Naive B cell (primary cell): ENCODE data around the gene ARF5. TPM values are rescaled to one million over a fixed set of nuclear protein-coding genes. Genes with fewer than 3 reads are reported as not detected.

Experiments used
- ATAC-seq, 2 donors: fragments of 150-1000 bp; cut with Tn5 transposase; 2 replicates each; pipeline ENCODE4 v1.10.0; 2021; ENCODE audit warnings: low read depth in 2 of 2, mild to moderate bottlenecking in 2 of 2, moderate library complexity in 2 of 2
- DNase-seq: peaks from one replicate; pipeline ENCODE4 v3.0.0; 2022
- H3K27ac Mint-ChIP-seq, 6 donors: one replicate each; pipeline ENCODE4 v1.8.0; 2020 to 2022; ENCODE audit warnings: mild to moderate bottlenecking in 6 of 6, mixed read lengths in 6 of 6, moderate library complexity in 5 of 6, inconsistent platforms in 2 of 6
- H3K27me3 Mint-ChIP-seq, 3 donors: one replicate each; pipeline ENCODE4 v1.8.0; 2021 to 2022; ENCODE audit warnings: mixed read lengths in 3 of 3, mild to moderate bottlenecking in 1 of 3
- H3K36me3 Mint-ChIP-seq, 2 donors: one replicate each; pipeline ENCODE4 v1.8.0; 2020 to 2022; ENCODE audit warnings: mixed read lengths in 2 of 2, inconsistent platforms in 1 of 2, mild to moderate bottlenecking in 1 of 2
- H3K4me1 Mint-ChIP-seq, 3 donors: one replicate each; pipeline ENCODE4 v1.8.0; 2020 to 2022; ENCODE audit warnings: mixed read lengths in 3 of 3, inconsistent platforms in 1 of 3, mild to moderate bottlenecking in 1 of 3, moderate library complexity in 1 of 3
- H3K4me3 Mint-ChIP-seq, 8 donors: one replicate each; pipeline ENCODE4 v1.8.0; 2020 to 2022; ENCODE audit warnings: mild to moderate bottlenecking in 8 of 8, mixed read lengths in 8 of 8, moderate library complexity in 8 of 8, inconsistent platforms in 2 of 8
- H3K9me3 Mint-ChIP-seq, 7 donors: one replicate each; pipeline ENCODE4 v1.8.0; 2020 to 2022; ENCODE audit warnings: mixed read lengths in 7 of 7, mild to moderate bottlenecking in 5 of 7, inconsistent platforms in 2 of 7, moderate library complexity in 1 of 7
- polyA plus RNA-seq, 6 donors: library from polyadenylated mRNA; unstranded; fragments of 300-500 nt; fragmentation: Illumina TruSeq; gene quantifications; one replicate each; pipeline ENCODE4 v1.2.3, GENCODE V29; 2021; ENCODE audit warnings: low read depth in 6 of 6

ARF5 gene
- polyA plus RNA-seq, 6 donors from 2014 or later, result 126 to 152 (median 146) TPM

GRCh38 chr7:127594490-127594889, 6.3 kb downstream of the ARF5 start:
- DNase-seq (no peak), ATAC-seq (no peak)
- H3K9me3 Mint-ChIP-seq, result no peaks in the 10 kb centered on the region
- H3K27ac Mint-ChIP-seq, result peak overlapping the region in 1 of 6 donors; percentile 42
- H3K27me3 Mint-ChIP-seq, result no peaks in the 10 kb centered on the region
- no peak overlapping the region for H3K4me3 Mint-ChIP-seq
- H3K36me3 Mint-ChIP-seq, result peaks cover 5 to 9% of the 10 kb centered on the region in 2 donors
- peaks cover 12 to 14% (median 12%) of the 10 kb centered on the region in 3 donors for H3K4me1 Mint-ChIP-seq

DNA sequence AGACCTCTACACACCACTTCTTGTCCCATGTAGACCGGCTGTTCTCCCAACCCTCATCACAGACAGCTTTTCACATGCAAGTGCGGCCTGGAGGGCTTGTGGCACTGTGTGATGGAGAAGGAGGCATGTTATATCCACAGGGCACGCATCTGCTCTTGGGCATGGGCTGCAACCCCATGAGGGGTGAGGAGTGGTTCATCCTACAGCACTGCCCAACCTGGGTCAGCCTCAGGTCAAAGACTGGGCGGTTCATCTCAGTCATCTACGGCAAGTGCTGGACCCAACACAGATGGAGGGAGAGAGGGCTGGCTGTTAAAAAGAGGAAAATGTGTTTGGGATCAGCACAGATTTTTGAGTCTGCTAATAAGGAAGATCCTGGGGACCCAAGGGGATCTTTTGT, 7.5 kb downstream of the ARF5 start:
- H3K27ac Mint-ChIP-seq, result peak overlapping the region in 1 of 6 donors; percentile 56
- peaks cover 0 to 3% (median under 1%) of the 10 kb centered on the region in 3 donors for H3K27me3 Mint-ChIP-seq
- H3K9me3 Mint-ChIP-seq, result no peaks in the 10 kb centered on the region
- DNase-seq (no peak), ATAC-seq (no peak)
- H3K4me3 Mint-ChIP-seq, result no peak overlapping the region
- H3K4me1 Mint-ChIP-seq, result peaks cover 6 to 7% (median 6%) of the 10 kb centered on the region in 3 donors
- H3K36me3 Mint-ChIP-seq, result peaks cover 5 to 9% of the 10 kb centered on the region in 2 donors

DNA sequence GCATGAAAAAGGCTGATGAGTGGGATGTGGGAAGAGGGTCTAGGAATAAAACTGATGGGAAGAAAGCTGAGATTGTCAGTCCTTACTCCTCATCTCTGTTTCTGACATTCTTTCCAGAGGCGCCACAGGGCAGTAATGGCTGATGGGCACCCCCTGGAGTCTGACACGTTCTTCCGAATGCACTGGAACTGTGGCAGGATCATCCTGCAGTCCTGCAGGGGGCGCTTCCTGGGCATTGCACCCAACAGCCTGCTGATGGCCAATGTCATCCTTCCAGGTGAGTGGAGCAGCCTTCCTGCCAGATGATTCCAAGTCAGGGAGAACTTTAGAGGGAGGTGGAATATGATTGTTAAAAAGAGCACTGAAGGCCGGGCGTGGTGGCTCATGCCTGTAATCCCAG, 10.1 kb downstream of the ARF5 start:
- Mint-ChIP-seq H3K4me1 (peaks cover 0 to 6% (median 0%) of the 10 kb centered on the region in 3 donors), H3K27me3 (peaks cover 0 to 11% (median 11%) of the 10 kb centered on the region in 3 donors), H3K4me3 (no peak overlapping the region), H3K9me3 (no peaks in the 10 kb centered on the region), H3K36me3 (peaks cover 0 to 5% of the 10 kb centered on the region in 2 donors), H3K27ac (peak overlapping the region in 1 of 6 donors; percentile 34)
- ATAC-seq (no peak), DNase-seq (no peak)

DNA sequence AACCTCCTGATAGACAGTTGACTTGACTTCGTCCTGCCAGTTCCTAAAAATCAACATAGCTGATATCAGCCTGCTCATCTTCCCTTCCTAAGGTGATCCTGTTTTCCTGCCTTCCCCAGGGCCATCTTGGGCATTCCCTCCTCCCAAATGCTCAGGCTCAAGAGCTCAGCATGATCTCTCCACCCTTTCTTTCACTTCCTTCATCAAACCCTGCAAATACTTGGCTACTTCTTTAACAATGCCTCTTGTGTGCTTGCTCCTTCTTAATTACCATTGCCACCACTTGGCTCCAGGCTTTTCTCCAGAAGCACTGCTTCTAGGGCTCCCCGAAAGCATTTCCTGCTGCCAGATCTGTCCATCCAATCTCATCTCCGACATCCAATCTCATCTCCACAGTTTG, 12.7 kb downstream of the ARF5 start:
- Mint-ChIP-seq H3K4me3 (no peak overlapping the region), H3K36me3 (peaks cover 0 to 8% of the 10 kb centered on the region in 2 donors), H3K27ac (peak overlapping the region in 2 of 6 donors; percentile 3 to 18), H3K9me3 (no peaks in the 10 kb centered on the region), H3K4me1 (no peaks in the 10 kb centered on the region), H3K27me3 (peaks cover 3 to 11% (median 11%) of the 10 kb centered on the region in 3 donors)
- DNase-seq, result no peak
- ATAC-seq, result no peak

- Mint-ChIP-seq H3K4me1 (no peaks in the 10 kb centered on the region), H3K4me3 (no peak overlapping the region), H3K27me3 (peaks cover 3 to 33% (median 30%) of the 10 kb centered on the region in 3 donors), H3K36me3 (peaks cover 3 to 9% of the 10 kb centered on the region in 2 donors), H3K27ac (no peak overlapping the region), H3K9me3 (peaks cover 3 to 13% (median 6%) of the 10 kb centered on the region in 7 donors)
- DNase-seq (no peak), ATAC-seq (no peak)
Observed at GRCh38 chr7:127608446-127608845, 20.2 kb downstream of the ARF5 start.

GRCh38 chr7:127609297-127609696, 21.1 kb downstream of the ARF5 start:
- Mint-ChIP-seq H3K9me3 (peaks cover 3 to 15% (median 6%) of the 10 kb centered on the region in 7 donors), H3K4me3 (no peak overlapping the region), H3K27ac (no peak overlapping the region), H3K36me3 (peaks cover 0 to 9% of the 10 kb centered on the region in 2 donors), H3K4me1 (no peaks in the 10 kb centered on the region), H3K27me3 (peaks cover under 1 to 39% (median 36%) of the 10 kb centered on the region in 3 donors)
- ATAC-seq (no peak), DNase-seq (no peak)

GRCh38 chr7:127612263-127612662, 24.1 kb downstream of the ARF5 start:
- Mint-ChIP-seq H3K4me1 (no peaks in the 10 kb centered on the region), H3K36me3 (peaks cover 0 to 9% of the 10 kb centered on the region in 2 donors), H3K4me3 (no peak overlapping the region), H3K9me3 (peaks cover 3 to 15% (median 6%) of the 10 kb centered on the region in 7 donors), H3K27me3 (peaks cover 5 to 57% (median 36%) of the 10 kb centered on the region in 3 donors), H3K27ac (no peak overlapping the region)
- no peak for ATAC-seq
- no peak for DNase-seq

GRCh38 chr7:127616724-127617123, 28.5 kb downstream of the ARF5 start:
- DNase-seq (no peak), ATAC-seq (no peak)
- H3K9me3 Mint-ChIP-seq, result peaks cover 0 to 9% (median 1%) of the 10 kb centered on the region in 7 donors
- no peak overlapping the region for H3K4me3 Mint-ChIP-seq
- peaks cover 28 to 86% (median 68%) of the 10 kb centered on the region in 3 donors for H3K27me3 Mint-ChIP-seq
- H3K36me3 Mint-ChIP-seq, result peaks cover 0 to 7% of the 10 kb centered on the region in 2 donors
- peaks cover 8 to 10% (median 8%) of the 10 kb centered on the region in 3 donors for H3K4me1 Mint-ChIP-seq
- no peak overlapping the region for H3K27ac Mint-ChIP-seq

GRCh38 chr7:127618042-127618441, 29.8 kb downstream of the ARF5 start, which contains the start of gene PAX4:
TSS of gene PAX4 (minus strand) at chr7:127618142. CDS start at chr7:127615928, 2,214 bp downstream.
- ATAC-seq, result no peak
- peaks cover 0 to 2% (median 0%) of the 10 kb centered on the region in 7 donors for H3K9me3 Mint-ChIP-seq
- no peak within 1 kb of the TSS for H3K27ac Mint-ChIP-seq
- H3K27me3 Mint-ChIP-seq, result peaks cover 30 to 86% (median 66%) of the 10 kb centered on the region in 3 donors
- peaks cover 8 to 10% (median 8%) of the 10 kb centered on the region in 3 donors for H3K4me1 Mint-ChIP-seq
- DNase-seq, result no peak
- no peak within 1 kb of the TSS for H3K4me3 Mint-ChIP-seq
- H3K36me3 Mint-ChIP-seq, result no peaks in the 10 kb centered on the region

DNA sequence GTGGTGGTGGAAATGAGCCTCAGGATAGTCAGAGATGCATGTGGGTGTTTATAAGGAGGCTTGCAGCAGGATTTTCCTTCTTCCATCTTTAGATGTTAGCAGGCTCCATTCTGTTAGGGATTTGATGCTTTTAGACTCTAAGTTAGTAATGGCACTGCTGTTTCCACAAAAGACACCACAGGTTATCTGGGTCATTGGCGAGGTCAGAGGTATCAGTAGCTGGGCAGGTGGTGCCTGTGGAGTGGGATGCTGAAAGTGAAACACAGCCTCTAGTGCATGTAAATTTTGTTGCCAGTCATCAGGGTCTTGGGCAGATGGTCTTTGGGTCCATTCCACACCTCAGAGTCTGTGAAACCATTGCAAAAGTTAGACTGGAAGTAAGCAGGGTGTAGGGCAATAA, 30.6 kb downstream of the ARF5 start:
- DNase-seq (no peak), ATAC-seq (no peak)
- Mint-ChIP-seq H3K27me3 (peaks cover 30 to 81% (median 63%) of the 10 kb centered on the region in 3 donors), H3K27ac (no peak overlapping the region), H3K4me1 (peaks cover 8 to 10% (median 8%) of the 10 kb centered on the region in 3 donors), H3K36me3 (no peaks in the 10 kb centered on the region), H3K9me3 (peaks cover 0 to 1% (median 0%) of the 10 kb centered on the region in 7 donors), H3K4me3 (no peak overlapping the region)

DNA sequence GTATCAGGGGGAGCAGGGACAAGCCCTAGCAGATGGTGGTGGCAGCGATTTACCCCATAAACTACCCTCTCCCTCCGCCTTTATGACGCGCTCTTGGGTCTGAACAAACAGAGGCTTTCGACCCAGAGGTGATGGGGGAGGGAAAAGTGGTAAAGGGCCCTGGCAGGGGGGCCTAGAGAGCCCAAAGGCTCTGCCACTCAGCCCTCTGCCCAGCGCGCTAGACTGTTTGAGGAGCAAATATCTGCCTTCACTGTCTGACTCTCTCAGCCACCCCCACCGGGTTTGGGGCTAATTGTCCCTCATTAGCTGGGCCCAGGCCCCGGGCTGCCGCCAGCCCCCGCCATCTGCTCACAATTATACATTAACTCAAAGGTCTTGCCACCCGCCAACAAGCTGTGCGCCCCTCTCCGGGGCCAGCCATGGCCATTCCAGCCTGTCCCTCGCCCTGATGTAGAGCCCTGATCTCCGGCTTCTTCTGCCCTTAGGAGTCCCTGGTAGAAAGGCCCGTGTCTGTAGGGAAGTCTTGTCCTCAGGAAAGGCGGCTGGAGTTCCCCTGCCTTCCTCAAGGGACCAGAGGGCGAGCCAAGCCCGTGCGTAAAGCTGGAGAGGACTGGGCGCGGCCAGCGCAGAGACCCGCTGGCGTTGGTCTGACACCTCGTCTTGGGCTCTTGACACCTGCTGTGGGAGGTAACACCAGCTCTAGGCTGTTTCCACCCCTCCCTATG, 31.6 kb downstream of the ARF5 start:
- H3K27me3 Mint-ChIP-seq, result peaks cover 32 to 77% (median 64%) of the 10 kb centered on the region in 3 donors
- H3K4me3 Mint-ChIP-seq, result no peak overlapping the region
- H3K27ac Mint-ChIP-seq, result no peak overlapping the region
- peaks cover 0 to 1% (median 0%) of the 10 kb centered on the region in 7 donors for H3K9me3 Mint-ChIP-seq
- ATAC-seq (peak in 1 of 2 donors; percentile 28), DNase-seq (no peak)
- no peaks in the 10 kb centered on the region for H3K36me3 Mint-ChIP-seq
- peaks cover 8 to 10% (median 8%) of the 10 kb centered on the region in 3 donors for H3K4me1 Mint-ChIP-seq

DNA sequence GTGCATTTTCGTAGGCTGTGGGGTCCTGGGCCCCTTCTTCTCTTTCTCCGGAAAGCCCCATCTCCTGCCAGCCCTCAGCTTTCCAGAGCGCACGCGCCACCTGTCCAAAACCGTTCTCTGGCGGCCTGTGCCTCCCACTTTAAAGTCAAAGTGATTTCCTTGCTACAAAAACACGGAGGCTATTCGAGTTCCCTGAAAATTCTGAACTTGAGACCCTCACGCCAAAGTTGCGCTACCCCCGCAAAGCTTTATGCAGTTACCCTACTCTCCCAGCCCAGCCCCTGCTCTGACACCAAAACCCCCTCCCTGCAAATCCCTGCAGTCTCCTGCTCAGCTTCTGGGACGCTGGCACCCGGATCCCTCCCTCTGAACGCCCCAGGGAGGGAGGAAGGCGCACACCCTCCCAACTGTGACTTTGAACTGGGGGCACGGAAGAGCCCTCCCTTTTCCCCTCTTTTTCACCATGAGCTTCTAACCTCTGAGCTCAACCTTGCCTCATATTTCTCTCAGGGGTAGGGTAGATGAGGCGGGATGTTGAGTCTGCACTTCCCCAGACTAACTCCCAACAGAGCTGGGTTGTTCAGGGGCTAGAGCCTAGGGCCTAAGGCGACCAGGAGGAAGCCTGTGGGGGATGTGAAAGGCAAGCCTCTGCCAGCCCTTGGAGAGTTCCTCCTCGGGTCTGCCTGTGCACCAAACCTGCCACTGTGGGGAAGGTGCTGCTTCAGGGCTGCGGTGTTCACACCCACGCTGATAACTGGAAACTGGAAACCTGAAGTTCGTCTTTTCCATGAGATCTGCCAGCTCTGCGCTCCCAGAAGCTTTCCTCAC, 32.4 kb downstream of the ARF5 start:
- ATAC-seq, result no peak
- no peak for DNase-seq
- H3K4me1 Mint-ChIP-seq, result peaks cover 8 to 10% (median 8%) of the 10 kb centered on the region in 3 donors
- H3K36me3 Mint-ChIP-seq, result no peaks in the 10 kb centered on the region
- peak overlapping the region in 2 of 8 donors; percentile 48 to 53 for H3K4me3 Mint-ChIP-seq
- H3K9me3 Mint-ChIP-seq, result peaks cover 0 to 7% (median 0%) of the 10 kb centered on the region in 7 donors
- H3K27ac Mint-ChIP-seq, result peak overlapping the region in 1 of 6 donors; percentile 39
- H3K27me3 Mint-ChIP-seq, result peaks cover 33 to 84% (median 64%) of the 10 kb centered on the region in 3 donors

DNA sequence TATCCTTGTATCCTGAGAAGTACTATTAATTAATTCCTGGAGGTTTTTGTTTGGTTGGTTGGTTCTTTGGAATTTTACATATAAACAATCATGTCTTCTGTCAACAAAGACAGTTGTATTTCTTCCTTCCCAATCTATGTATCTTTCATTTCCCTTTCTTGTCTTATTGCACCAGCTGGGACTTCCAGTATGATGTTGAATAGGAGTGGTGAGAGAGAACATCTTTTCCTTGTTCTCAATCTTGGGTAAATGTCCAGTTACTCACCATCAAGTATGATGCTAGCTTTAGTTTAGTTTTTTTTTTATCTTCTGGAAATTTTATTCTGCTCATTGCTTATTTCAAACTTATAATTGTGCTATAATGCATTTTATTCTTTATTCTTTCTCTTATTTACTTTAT, 37.1 kb downstream of the ARF5 start:
- Mint-ChIP-seq H3K9me3 (peaks cover 0 to 7% (median 0%) of the 10 kb centered on the region in 7 donors), H3K36me3 (no peaks in the 10 kb centered on the region), H3K4me3 (no peak overlapping the region), H3K4me1 (peaks cover 8 to 14% (median 13%) of the 10 kb centered on the region in 3 donors), H3K27ac (no peak overlapping the region), H3K27me3 (peaks cover 26 to 52% (median 48%) of the 10 kb centered on the region in 3 donors)
- ATAC-seq, result no peak
- DNase-seq, result no peak
